GM23338 (cell line): ENCODE results near the gene SERPINA5. TPM values are rescaled to one million over a fixed set of nuclear protein-coding genes. Genes with fewer than 3 reads are reported as not detected.

ENCODE experiments used
- ATAC-seq: fragments of 200-7000 bp; cut with Tn5 transposase; 3 replicates; pipeline ENCODE4 v1.9.1; 2020
- DNase-seq: peaks from one replicate; pipeline ENCODE4 v3.0.0-alpha.2; 2015; ENCODE audit warnings: low spot score
- H2AFZ ChIP-seq: fragments of 200-600 bp; sonication (generic); 2 replicates; pipeline ENCODE4 v1.8.0; 2016; ENCODE audit warnings: antibody characterized with exemption, mild to moderate bottlenecking, moderate library complexity
- H3F3A ChIP-seq: fragments of 200-600 bp; sonication (generic); replicated peaks from 2 replicates; pipeline ENCODE4 v1.8.0; 2017; ENCODE audit warnings: antibody characterized with exemption, mixed run types, low read depth
- H3K27ac ChIP-seq: fragments of 200-600 bp; sonication (generic); 2 replicates; pipeline ENCODE4 v1.6.1; 2016; ENCODE audit warnings: low read depth
- H3K27me3 ChIP-seq: fragments of 200-600 bp; sonication (generic); 2 replicates; pipeline ENCODE4 v1.8.0; 2016; ENCODE audit warnings: mild to moderate bottlenecking, mixed run types, moderate library complexity; ENCODE audit not compliant: insufficient read depth
- H3K36me3 ChIP-seq: fragments of 200-600 bp; sonication (generic); 2 replicates; pipeline ENCODE4 v1.8.0; 2016; ENCODE audit warnings: mild to moderate bottlenecking; ENCODE audit not compliant: insufficient read depth
- H3K4me1 ChIP-seq: fragments of 200-600 bp; sonication (generic); 2 replicates; pipeline ENCODE4 v1.8.0; 2016; ENCODE audit warnings: mild to moderate bottlenecking, moderate library complexity; ENCODE audit not compliant: insufficient read depth
- H3K4me2 ChIP-seq: fragments of 200-600 bp; sonication (generic); 2 replicates; pipeline ENCODE4 v1.7.1; 2017; ENCODE audit warnings: mixed run types
- H3K4me3 ChIP-seq: fragments of 200-600 bp; sonication (generic); 2 replicates; pipeline ENCODE4 v1.6.1; 2016; ENCODE audit warnings: mixed run types
- H3K79me2 ChIP-seq: fragments of 200-600 bp; sonication (generic); replicated peaks from 2 replicates; pipeline ENCODE4 v1.8.0; 2017; ENCODE audit warnings: mild to moderate bottlenecking; ENCODE audit not compliant: insufficient read depth
- H3K9me2 ChIP-seq: fragments of 200-600 bp; sonication (generic); 2 replicates; pipeline ENCODE4 v1.8.0; 2017; ENCODE audit not compliant: insufficient read depth
- H4K20me1 ChIP-seq: fragments of 200-600 bp; sonication (generic); replicated peaks from 2 replicates; pipeline ENCODE4 v1.8.0; 2017; ENCODE audit warnings: mild to moderate bottlenecking; ENCODE audit not compliant: insufficient read depth
- H3K27ac Mint-ChIP-seq: 2 replicates; pipeline ENCODE4 v1.8.0; 2020; ENCODE audit warnings: inconsistent platforms, mild to moderate bottlenecking, moderate library complexity, mixed read lengths
- H3K27me3 Mint-ChIP-seq: 3 replicates; pipeline ENCODE4 v1.8.0; 2022; ENCODE audit warnings: low read depth, mild to moderate bottlenecking, moderate library complexity, mixed read lengths, inconsistent platforms; ENCODE audit not compliant: insufficient read depth, poor library complexity
- H3K36me3 Mint-ChIP-seq: 3 replicates; pipeline ENCODE4 v1.8.0; 2021; ENCODE audit warnings: low read depth, mild to moderate bottlenecking, inconsistent platforms, moderate library complexity, mixed read lengths
- H3K4me1 Mint-ChIP-seq: 3 replicates; pipeline ENCODE4 v1.8.0; 2020; ENCODE audit warnings: mild to moderate bottlenecking, inconsistent platforms, mixed read lengths
- H3K4me3 Mint-ChIP-seq: 3 replicates; pipeline ENCODE4 v1.8.0; 2021; ENCODE audit warnings: moderate library complexity, mild to moderate bottlenecking, inconsistent platforms, mixed read lengths
- H3K9me3 Mint-ChIP-seq: 3 replicates; pipeline ENCODE4 v1.8.0; 2020; ENCODE audit warnings: moderate library complexity, mild to moderate bottlenecking, inconsistent platforms, mixed read lengths
- EZH2 ChIP-seq: fragments of 200-600 bp; sonication (generic); IDR thresholded peaks from one replicate; pipeline ENCODE4 v1.8.0; 2017; ENCODE audit warnings: antibody characterized with exemption, mild to moderate bottlenecking, low read depth; ENCODE audit not compliant: unreplicated experiment
- polyA plus RNA-seq: library from polyadenylated mRNA; unstranded; fragments of >200 nt; fragmentation: Nextera tagmentation; extraction: Ambion mirVana; gene quantifications from 2 replicates; pipeline ENCODE4 v1.2.1, GENCODE V29; 2016
- total RNA-seq: library from RNA; depleted of rRNA; stranded (reverse); fragments of >200 nt; shearing (Covaris generic); gene quantifications from 2 replicates; pipeline ENCODE4 v1.2.3, GENCODE V29; 2014
- TF ChIP-seq, protein P1 (sequence below): fragments of 250-450 bp; sonication (Bioruptor Pico); IDR thresholded peaks from 2 replicates; pipeline ENCODE4 v1.5.0; 2020; ENCODE audit warnings: mild to moderate bottlenecking, moderate library complexity
- TF ChIP-seq, protein P2 (sequence below), 2 experiments: fragments of 200-600 bp in 1 of 2; sonication (generic) in 1 of 2; conservative IDR thresholded peaks; 2 replicates each; pipeline versions ENCODE4 v1.5.1 to v1.6.1; 2016 to 2017; ENCODE audit warnings: antibody characterized with exemption in 2 of 2, low read depth in 2 of 2, mild to moderate bottlenecking in 2 of 2, moderate library complexity in 1 of 2

The SERPINA5 gene
- total and polyA plus RNA-seq, 2 experiments from 2014 or later: 0.81 to 0.90 TPM

DNA sequence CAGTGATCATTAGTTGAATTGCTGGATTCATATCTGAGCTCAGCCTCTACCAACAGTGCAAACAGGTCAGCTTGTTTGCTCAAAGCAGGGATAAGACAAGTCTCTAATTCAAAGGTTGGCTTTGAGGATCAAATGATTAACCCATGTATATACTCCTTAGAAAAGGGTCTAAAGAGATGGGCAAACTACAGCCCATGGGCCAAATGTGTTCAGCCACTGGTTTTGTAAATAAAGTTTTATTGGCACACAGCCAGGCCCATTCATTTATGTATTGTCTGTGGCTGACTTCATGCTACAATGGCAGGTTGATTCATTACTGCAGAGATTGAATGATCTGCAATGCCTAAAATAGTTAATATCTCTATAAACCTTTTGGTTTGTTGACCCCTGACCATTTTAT lies 16.8 kb upstream of the SERPINA5 start:
- no peak for DNase-seq
- H3K36me3 Mint-ChIP-seq: no peaks in the 10 kb centered on the region

More for the DNA sequence above, 16.8 kb upstream of the SERPINA5 start:
- peaks cover under 1% of the 10 kb centered on the region for H3K27me3 Mint-ChIP-seq
- H3K4me3 Mint-ChIP-seq: no peak overlapping the region
- Histone ChIP-seq H2AFZ (no peak overlapping the region), H3K79me2 (no peaks in the 10 kb centered on the region), H3K36me3 (no peaks in the 10 kb centered on the region), H3F3A (no peaks in the 10 kb centered on the region), H3K4me1 (no peaks in the 10 kb centered on the region), H3K27me3 (no peaks in the 10 kb centered on the region), H3K27ac (no peak overlapping the region), H3K9me2 (peaks cover 5% of the 10 kb centered on the region; the same call in 1 of the 2 replicates), H4K20me1 (no peaks in the 10 kb centered on the region), H3K4me2 (no peak overlapping the region), H3K4me3 (no peak overlapping the region)
- TF ChIP-seq EZH2: no peak
- TF ChIP-seq, protein P1, sequence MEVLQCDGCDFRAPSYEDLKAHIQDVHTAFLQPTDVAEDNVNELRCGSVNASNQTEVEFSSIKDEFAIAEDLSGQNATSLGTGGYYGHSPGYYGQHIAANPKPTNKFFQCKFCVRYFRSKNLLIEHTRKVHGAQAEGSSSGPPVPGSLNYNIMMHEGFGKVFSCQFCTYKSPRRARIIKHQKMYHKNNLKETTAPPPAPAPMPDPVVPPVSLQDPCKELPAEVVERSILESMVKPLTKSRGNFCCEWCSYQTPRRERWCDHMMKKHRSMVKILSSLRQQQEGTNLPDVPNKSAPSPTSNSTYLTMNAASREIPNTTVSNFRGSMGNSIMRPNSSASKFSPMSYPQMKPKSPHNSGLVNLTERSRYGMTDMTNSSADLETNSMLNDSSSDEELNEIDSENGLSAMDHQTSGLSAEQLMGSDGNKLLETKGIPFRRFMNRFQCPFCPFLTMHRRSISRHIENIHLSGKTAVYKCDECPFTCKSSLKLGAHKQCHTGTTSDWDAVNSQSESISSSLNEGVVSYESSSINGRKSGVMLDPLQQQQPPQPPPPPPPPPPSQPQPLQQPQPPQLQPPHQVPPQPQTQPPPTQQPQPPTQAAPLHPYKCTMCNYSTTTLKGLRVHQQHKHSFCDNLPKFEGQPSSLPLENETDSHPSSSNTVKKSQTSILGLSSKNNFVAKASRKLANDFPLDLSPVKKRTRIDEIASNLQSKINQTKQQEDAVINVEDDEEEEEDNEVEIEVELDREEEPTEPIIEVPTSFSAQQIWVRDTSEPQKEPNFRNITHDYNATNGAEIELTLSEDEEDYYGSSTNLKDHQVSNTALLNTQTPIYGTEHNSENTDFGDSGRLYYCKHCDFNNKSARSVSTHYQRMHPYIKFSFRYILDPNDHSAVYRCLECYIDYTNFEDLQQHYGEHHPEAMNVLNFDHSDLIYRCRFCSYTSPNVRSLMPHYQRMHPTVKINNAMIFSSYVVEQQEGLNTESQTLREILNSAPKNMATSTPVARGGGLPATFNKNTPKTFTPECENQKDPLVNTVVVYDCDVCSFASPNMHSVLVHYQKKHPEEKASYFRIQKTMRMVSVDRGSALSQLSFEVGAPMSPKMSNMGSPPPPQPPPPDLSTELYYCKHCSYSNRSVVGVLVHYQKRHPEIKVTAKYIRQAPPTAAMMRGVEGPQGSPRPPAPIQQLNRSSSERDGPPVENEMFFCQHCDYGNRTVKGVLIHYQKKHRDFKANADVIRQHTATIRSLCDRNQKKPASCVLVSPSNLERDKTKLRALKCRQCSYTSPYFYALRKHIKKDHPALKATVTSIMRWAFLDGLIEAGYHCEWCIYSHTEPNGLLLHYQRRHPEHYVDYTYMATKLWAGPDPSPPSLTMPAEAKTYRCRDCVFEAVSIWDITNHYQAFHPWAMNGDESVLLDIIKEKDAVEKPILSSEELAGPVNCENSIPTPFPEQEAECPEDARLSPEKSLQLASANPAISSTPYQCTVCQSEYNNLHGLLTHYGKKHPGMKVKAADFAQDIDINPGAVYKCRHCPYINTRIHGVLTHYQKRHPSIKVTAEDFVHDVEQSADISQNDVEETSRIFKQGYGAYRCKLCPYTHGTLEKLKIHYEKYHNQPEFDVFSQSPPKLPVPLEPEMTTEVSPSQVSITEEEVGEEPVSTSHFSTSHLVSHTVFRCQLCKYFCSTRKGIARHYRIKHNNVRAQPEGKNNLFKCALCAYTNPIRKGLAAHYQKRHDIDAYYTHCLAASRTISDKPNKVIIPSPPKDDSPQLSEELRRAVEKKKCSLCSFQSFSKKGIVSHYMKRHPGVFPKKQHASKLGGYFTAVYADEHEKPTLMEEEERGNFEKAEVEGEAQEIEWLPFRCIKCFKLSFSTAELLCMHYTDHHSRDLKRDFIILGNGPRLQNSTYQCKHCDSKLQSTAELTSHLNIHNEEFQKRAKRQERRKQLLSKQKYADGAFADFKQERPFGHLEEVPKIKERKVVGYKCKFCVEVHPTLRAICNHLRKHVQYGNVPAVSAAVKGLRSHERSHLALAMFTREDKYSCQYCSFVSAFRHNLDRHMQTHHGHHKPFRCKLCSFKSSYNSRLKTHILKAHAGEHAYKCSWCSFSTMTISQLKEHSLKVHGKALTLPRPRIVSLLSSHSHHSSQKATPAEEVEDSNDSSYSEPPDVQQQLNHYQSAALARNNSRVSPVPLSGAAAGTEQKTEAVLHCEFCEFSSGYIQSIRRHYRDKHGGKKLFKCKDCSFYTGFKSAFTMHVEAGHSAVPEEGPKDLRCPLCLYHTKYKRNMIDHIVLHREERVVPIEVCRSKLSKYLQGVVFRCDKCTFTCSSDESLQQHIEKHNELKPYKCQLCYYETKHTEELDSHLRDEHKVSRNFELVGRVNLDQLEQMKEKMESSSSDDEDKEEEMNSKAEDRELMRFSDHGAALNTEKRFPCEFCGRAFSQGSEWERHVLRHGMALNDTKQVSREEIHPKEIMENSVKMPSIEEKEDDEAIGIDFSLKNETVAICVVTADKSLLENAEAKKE (CRISPR knock-in tag): no peak
- TF ChIP-seq, protein P2, sequence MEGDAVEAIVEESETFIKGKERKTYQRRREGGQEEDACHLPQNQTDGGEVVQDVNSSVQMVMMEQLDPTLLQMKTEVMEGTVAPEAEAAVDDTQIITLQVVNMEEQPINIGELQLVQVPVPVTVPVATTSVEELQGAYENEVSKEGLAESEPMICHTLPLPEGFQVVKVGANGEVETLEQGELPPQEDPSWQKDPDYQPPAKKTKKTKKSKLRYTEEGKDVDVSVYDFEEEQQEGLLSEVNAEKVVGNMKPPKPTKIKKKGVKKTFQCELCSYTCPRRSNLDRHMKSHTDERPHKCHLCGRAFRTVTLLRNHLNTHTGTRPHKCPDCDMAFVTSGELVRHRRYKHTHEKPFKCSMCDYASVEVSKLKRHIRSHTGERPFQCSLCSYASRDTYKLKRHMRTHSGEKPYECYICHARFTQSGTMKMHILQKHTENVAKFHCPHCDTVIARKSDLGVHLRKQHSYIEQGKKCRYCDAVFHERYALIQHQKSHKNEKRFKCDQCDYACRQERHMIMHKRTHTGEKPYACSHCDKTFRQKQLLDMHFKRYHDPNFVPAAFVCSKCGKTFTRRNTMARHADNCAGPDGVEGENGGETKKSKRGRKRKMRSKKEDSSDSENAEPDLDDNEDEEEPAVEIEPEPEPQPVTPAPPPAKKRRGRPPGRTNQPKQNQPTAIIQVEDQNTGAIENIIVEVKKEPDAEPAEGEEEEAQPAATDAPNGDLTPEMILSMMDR (conservative IDR thresholded peaks at IDR 0.05; ENCODE audit: low read depth in 2 of 2): no peak
- H3K4me1 Mint-ChIP-seq: no peaks in the 10 kb centered on the region
- ATAC-seq: no peak
- H3K27ac Mint-ChIP-seq: no peak overlapping the region
- no peaks in the 10 kb centered on the region for H3K9me3 Mint-ChIP-seq
